ENCODE data around the gene ADAMTSL3. TPM values are rescaled to one million over a fixed set of nuclear protein-coding genes. Genes with fewer than 3 reads are reported as not detected.

Gene ADAMTSL3
- total and polyA plus RNA-seq, 2 of the 4 experiments (the other 2 are of a cell fraction), result under 0.01 to 0.02 TPM

DNA sequence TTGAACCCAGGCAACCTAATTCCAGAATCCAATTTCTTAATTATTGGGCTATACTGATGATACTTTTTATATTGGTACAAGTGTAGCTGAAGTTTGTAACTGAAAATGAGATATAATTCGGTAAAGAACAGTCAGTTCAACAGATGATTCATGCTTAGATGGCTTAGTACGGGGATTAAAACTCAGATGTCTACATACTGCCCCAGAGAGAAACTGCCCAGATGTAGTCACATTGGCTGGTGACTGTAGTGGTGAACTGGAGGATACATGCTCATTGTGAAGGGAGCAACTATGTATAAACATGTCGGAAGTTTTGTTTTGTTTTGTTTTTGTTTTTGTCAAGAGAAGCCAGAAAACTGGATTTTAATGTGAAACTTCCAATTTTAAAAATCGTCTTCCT is 179.6 kb downstream of the ADAMTSL3 start:
- Histone ChIP-seq H3K56ac (ENCODE audit: extremely low read depth, insufficient read depth, low read length) (no peak overlapping the region), H4K20me1 (ENCODE audit: insufficient read depth, low read length) (no peaks in the 10 kb centered on the region), H3K4me2 (ENCODE audit: low read depth, low read length) (no peak overlapping the region), H2AK9ac (replicated peaks; ENCODE audit: low read depth, low read length, poor library complexity) (no peak overlapping the region), H3K14ac (replicated peaks; ENCODE audit: low read depth, low read length) (no peak overlapping the region), H3K9ac (ENCODE audit: low read depth, low read length) (no peak overlapping the region), H2BK120ac (ENCODE audit: low read depth, low read length) (no peak overlapping the region), H3K18ac (ENCODE audit: low read depth, low read length) (no peak overlapping the region), H3K4ac (ENCODE audit: low read depth, low read length) (no peak overlapping the region), H3K27me3 (ENCODE audit: control insufficient read depth, insufficient read depth, low read length) (no peaks in the 10 kb centered on the region), H2BK5ac (ENCODE audit: low read depth, low read length, poor library complexity, severe bottlenecking) (no peak overlapping the region), H3K23ac (ENCODE audit: low read depth, low read length) (no peak overlapping the region), H4K5ac (ENCODE audit: low read depth, low read length) (no peak overlapping the region), H3K9me1 (ENCODE audit: insufficient read depth, low read length) (no peaks in the 10 kb centered on the region), H2BK15ac (ENCODE audit: low read depth, low read length) (no peak overlapping the region), H3K4me3 (ENCODE audit: insufficient read depth, low read depth, low read length) (no peak overlapping the region), H3K27ac (ENCODE audit: insufficient read depth, low read length) (no peak overlapping the region), H3K79me1 (ENCODE audit: low read depth in 1 of 2, low read length in 2 of 2) (no peaks in the 10 kb centered on the region), H4K91ac (ENCODE audit: insufficient read depth, low read depth, low read length) (no peak overlapping the region), H2AK5ac (ENCODE audit: low read depth, low read length) (no peak overlapping the region), H2BK20ac (ENCODE audit: low read depth, low read length) (no peak overlapping the region), H3K9me3 (ENCODE audit: control insufficient read depth, insufficient read depth, low read length) (no peaks in the 10 kb centered on the region), H3K4me1 (ENCODE audit: control insufficient read depth, insufficient read depth, low read length) (no peaks in the 10 kb centered on the region), H2AFZ (replicated peaks; ENCODE audit: low read length, poor library complexity) (no peak overlapping the region), H4K8ac (ENCODE audit: low read depth in 2 of 2, low read length in 2 of 2) (no peak overlapping the region), H3K36me3 (ENCODE audit: control insufficient read depth, insufficient read depth, low read length) (no peaks in the 10 kb centered on the region)
- POLR2A ChIA-PET (ENCODE audit: unreplicated experiment), result no interaction called here
- intact Hi-C loops (cut with micrococcal nuclease) (no loop called here), dilution Hi-C loops (cut with HindIII; ENCODE audit: low sequenced_read_pairs, unreplicated experiment) (no loop called here), in situ Hi-C loops (cut with MboI; ENCODE audit: low sequenced_read_pairs) (no loop called here)
- BruUV-seq (replicated peaks), result no TSS peak
- no peak for ATAC-seq (ENCODE audit: low read depth)
- 67% methylated on average over 1 of the region's 4 CpGs; no CpG with 5 or more reads in 1 of the 2 experiments for WGBS, 2 experiments (ENCODE audit: extremely low coverage in 2 of 2, insufficient read length in 1 of 2)
- TF ChIP-seq, protein P1, sequence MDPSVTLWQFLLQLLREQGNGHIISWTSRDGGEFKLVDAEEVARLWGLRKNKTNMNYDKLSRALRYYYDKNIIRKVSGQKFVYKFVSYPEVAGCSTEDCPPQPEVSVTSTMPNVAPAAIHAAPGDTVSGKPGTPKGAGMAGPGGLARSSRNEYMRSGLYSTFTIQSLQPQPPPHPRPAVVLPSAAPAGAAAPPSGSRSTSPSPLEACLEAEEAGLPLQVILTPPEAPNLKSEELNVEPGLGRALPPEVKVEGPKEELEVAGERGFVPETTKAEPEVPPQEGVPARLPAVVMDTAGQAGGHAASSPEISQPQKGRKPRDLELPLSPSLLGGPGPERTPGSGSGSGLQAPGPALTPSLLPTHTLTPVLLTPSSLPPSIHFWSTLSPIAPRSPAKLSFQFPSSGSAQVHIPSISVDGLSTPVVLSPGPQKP (IDR thresholded peaks at IDR 0.05; ENCODE audit: borderline replicate concordance, low read depth, low read length), result no peak
- TF ChIP-seq MAZ (IDR thresholded peaks at IDR 0.05; ENCODE audit: borderline replicate concordance, low read depth, low read length), result no peak
- DNase-seq, result no peak
- CTCF ChIA-PET, result interaction anchor here (1.1 kb wide), 1 partner anchor 57 kb away, joined by 3 read pairs; no protein-coding TSS in a partner anchor
